Astrocyte (in vitro differentiated cells and primary cell): ENCODE results near the gene RPS21. TPM values are rescaled to one million over a fixed set of nuclear protein-coding genes. Genes with fewer than 3 reads are reported as not detected.
A peak's percentile ranks its signal among the peaks of the same experiment; 100 is the strongest.

Source experiments
- DNase-seq: peaks from one replicate; pipeline ENCODE4 v3.0.0-alpha.2; 2010; ENCODE audit warnings: low read depth
- FAIRE-seq: peaks from 2 replicates; lab custom pipeline; 2011; peaks lifted over from hg19 to GRCh38; lab: Jason Lieb, UNC
- H2AFZ ChIP-seq: 2 replicates; pipeline ENCODE4 v1.6.0; 2012; ENCODE audit warnings: low read depth, low read length, inconsistent platforms
- H3K27ac ChIP-seq: 2 replicates; pipeline ENCODE4 v1.5.1; 2011; ENCODE audit warnings: low read depth, low read length, inconsistent platforms
- H3K27me3 ChIP-seq: 2 replicates; pipeline ENCODE4 v1.6.0; 2011; ENCODE audit warnings: low read length, inconsistent platforms; ENCODE audit not compliant: insufficient read depth
- H3K36me3 ChIP-seq: 2 replicates; pipeline ENCODE4 v1.5.1; 2011; ENCODE audit warnings: low read length, inconsistent platforms; ENCODE audit not compliant: insufficient read depth
- H3K4me1 ChIP-seq: 2 replicates; pipeline ENCODE4 v1.5.1; 2011; ENCODE audit warnings: low read length, inconsistent platforms; ENCODE audit not compliant: insufficient read depth
- H3K4me2 ChIP-seq: 2 replicates; pipeline ENCODE4 v1.6.0; 2012; ENCODE audit warnings: low read length, inconsistent platforms
- H3K4me3 ChIP-seq: 2 replicates; pipeline ENCODE4 v1.5.1; 2011; ENCODE audit warnings: low read depth, mild to moderate bottlenecking, low read length, inconsistent platforms; ENCODE audit not compliant: insufficient read depth
- H3K79me2 ChIP-seq: 2 replicates; pipeline ENCODE4 v1.6.0; 2012; ENCODE audit warnings: mild to moderate bottlenecking, low read length, inconsistent platforms; ENCODE audit not compliant: insufficient read depth
- H3K9ac ChIP-seq: 2 replicates; pipeline ENCODE4 v1.6.0; 2012; ENCODE audit warnings: mild to moderate bottlenecking, low read length, inconsistent platforms
- H3K9me3 ChIP-seq: 2 replicates; pipeline ENCODE4 v1.5.1; 2012; ENCODE audit warnings: low read depth, mild to moderate bottlenecking, low read length, inconsistent platforms; ENCODE audit not compliant: insufficient read depth
- H4K20me1 ChIP-seq: 2 replicates; pipeline ENCODE4 v1.6.0; 2012; ENCODE audit warnings: low read length, inconsistent platforms; ENCODE audit not compliant: insufficient read depth
- H3K27ac Mint-ChIP-seq: one replicate; pipeline ENCODE4 v1.8.0; 2021; ENCODE audit warnings: mild to moderate bottlenecking, mixed read lengths; ENCODE audit not compliant: unreplicated experiment
- H3K27me3 Mint-ChIP-seq: one replicate; pipeline ENCODE4 v1.8.0; 2021; ENCODE audit warnings: low read depth, mixed read lengths; ENCODE audit not compliant: unreplicated experiment
- H3K36me3 Mint-ChIP-seq: one replicate; pipeline ENCODE4 v1.8.0; 2021; ENCODE audit warnings: low read depth, mixed read lengths; ENCODE audit not compliant: unreplicated experiment
- H3K4me1 Mint-ChIP-seq: one replicate; pipeline ENCODE4 v1.8.0; 2021; ENCODE audit warnings: low read depth, mixed read lengths; ENCODE audit not compliant: unreplicated experiment
- H3K4me3 Mint-ChIP-seq: one replicate; pipeline ENCODE4 v1.8.0; 2021; ENCODE audit warnings: mild to moderate bottlenecking, moderate library complexity, mixed read lengths; ENCODE audit not compliant: unreplicated experiment
- H3K9me3 Mint-ChIP-seq: one replicate; pipeline ENCODE4 v1.8.0; 2021; ENCODE audit warnings: mild to moderate bottlenecking, mixed read lengths; ENCODE audit not compliant: unreplicated experiment
- CTCF ChIP-seq: IDR thresholded peaks from 2 replicates; pipeline ENCODE4 v1.5.1; 2011; ENCODE audit warnings: low read depth, mild to moderate bottlenecking, inconsistent platforms, low read length, moderate library complexity; ENCODE audit not compliant: insufficient read depth
- EZH2 ChIP-seq: IDR thresholded peaks from 2 replicates; pipeline ENCODE4 v1.6.1; 2012; ENCODE audit warnings: mild to moderate bottlenecking, low read length, inconsistent platforms; ENCODE audit not compliant: insufficient read depth
- total RNA-seq: library from RNA; stranded (reverse); gene quantifications from 2 replicates; pipeline ENCODE4 v1.2.1, GENCODE V29; 2021

The RPS21 gene
- total RNA-seq, 1 donor from 2014 or later: 1,251 TPM

GRCh38 chr20:62376112-62377063, 10.5 kb upstream of the RPS21 start:
- Histone ChIP-seq H3K27me3 (peaks cover 3% of the 10 kb centered on the region), H3K4me2 (peak overlapping the region; percentile 22), H3K79me2 (no peaks in the 10 kb centered on the region), H3K36me3 (no peaks in the 10 kb centered on the region), H3K4me1 (peaks cover 30% of the 10 kb centered on the region), H4K20me1 (peaks cover 22% of the 10 kb centered on the region), H3K4me3 (no peak overlapping the region), H3K27ac (no peak overlapping the region), H3K9ac (no peak overlapping the region), H3K9me3 (no peaks in the 10 kb centered on the region), H2AFZ (no peak overlapping the region)
- no peak for DNase-seq
- Mint-ChIP-seq H3K4me1 (peaks cover 29% of the 10 kb centered on the region), H3K27ac (no peak overlapping the region), H3K4me3 (no peak overlapping the region), H3K36me3 (no peaks in the 10 kb centered on the region), H3K27me3 (no peaks in the 10 kb centered on the region), H3K9me3 (no peaks in the 10 kb centered on the region)
- FAIRE-seq: no peak
- TF ChIP-seq CTCF: peak; percentile 9
- no peak for TF ChIP-seq EZH2

GRCh38 chr20:62377064-62377461, 9.8 kb upstream of the RPS21 start:
- no peak overlapping the region for H3K9ac ChIP-seq
- peaks cover 33% of the 10 kb centered on the region for H3K4me1 ChIP-seq
- no peak overlapping the region for H2AFZ ChIP-seq
- peaks cover 4% of the 10 kb centered on the region for H3K79me2 ChIP-seq
- TF ChIP-seq CTCF: no peak
- TF ChIP-seq EZH2: no peak
- H3K36me3 ChIP-seq: peaks cover under 1% of the 10 kb centered on the region
- H3K27me3 ChIP-seq: peaks cover 3% of the 10 kb centered on the region
- no peak overlapping the region for H3K27ac Mint-ChIP-seq
- DNase-seq (no peak), FAIRE-seq (no peak)
- peaks cover 24% of the 10 kb centered on the region for H4K20me1 ChIP-seq
- H3K4me3 Mint-ChIP-seq: no peak overlapping the region
- peaks cover 2% of the 10 kb centered on the region for H3K9me3 Mint-ChIP-seq
- peaks cover 4% of the 10 kb centered on the region for H3K36me3 Mint-ChIP-seq
- no peak overlapping the region for H3K27ac ChIP-seq
- H3K4me3 ChIP-seq: no peak overlapping the region
- H3K4me2 ChIP-seq: no peak overlapping the region
- no peaks in the 10 kb centered on the region for H3K9me3 ChIP-seq
- H3K27me3 Mint-ChIP-seq: no peaks in the 10 kb centered on the region
- peaks cover 31% of the 10 kb centered on the region for H3K4me1 Mint-ChIP-seq
